Naive thymus-derived CD8-positive, alpha-beta T cell (primary cell): ENCODE data around the gene NLRP6. TPM values are rescaled to one million over a fixed set of nuclear protein-coding genes. Genes with fewer than 3 reads are reported as not detected.
"Not testable (repeated sequence)": the region's sequence is repeated elsewhere in the genome, so short reads cannot be mapped to it uniquely, and the experiment has no call there.

ENCODE experiments used
- ATAC-seq, 2 donors: fragments of 150-1000 bp; cut with Tn5 transposase in 1 of 2; sonication (Bioruptor Pico), chemical (Tn5 transposase) in 1 of 2; 1 replicate in 1 of 2; 2 replicates in 1 of 2; pipeline ENCODE4 v1.10.0; 2021; ENCODE audit warnings: mild to moderate bottlenecking in 2 of 2, moderate library complexity in 2 of 2
- POLR2A ChIA-PET: fragments of 350-600 bp; sonication (Branson Sonifier 250); formaldehyde crosslinking; loops from one replicate; lab custom pipeline; 2021; ENCODE audit warnings: antibody characterized with exemption; lab: Charles Lee
- DNase-seq, 10 donors: peaks; one replicate each; pipeline versions ENCODE4 v3.0.0 to v3.0.0-alpha.2; 2020 to 2022
- H3K27ac Mint-ChIP-seq, 10 donors: one replicate each; pipeline ENCODE4 v1.8.0; 2020 to 2022; ENCODE audit warnings: mild to moderate bottlenecking in 10 of 10, mixed read lengths in 10 of 10, moderate library complexity in 4 of 10, inconsistent platforms in 1 of 10
- H3K27me3 Mint-ChIP-seq, 5 donors: one replicate each; pipeline ENCODE4 v1.8.0; 2021 to 2022; ENCODE audit warnings: mixed read lengths in 5 of 5
- H3K36me3 Mint-ChIP-seq, 3 donors: one replicate each; pipeline ENCODE4 v1.8.0; 2020 to 2022; ENCODE audit warnings: mixed read lengths in 3 of 3, mild to moderate bottlenecking in 2 of 3, inconsistent platforms in 1 of 3
- H3K4me1 Mint-ChIP-seq, 4 donors: one replicate each; pipeline ENCODE4 v1.8.0; 2021 to 2022; ENCODE audit warnings: mixed read lengths in 4 of 4
- H3K4me3 Mint-ChIP-seq, 10 donors: one replicate each; pipeline ENCODE4 v1.8.0; 2020 to 2022; ENCODE audit warnings: mild to moderate bottlenecking in 10 of 10, mixed read lengths in 10 of 10, moderate library complexity in 6 of 10, inconsistent platforms in 1 of 10
- H3K9me3 Mint-ChIP-seq, 9 donors: one replicate each; pipeline ENCODE4 v1.8.0; 2020 to 2022; ENCODE audit warnings: mixed read lengths in 9 of 9, mild to moderate bottlenecking in 3 of 9, inconsistent platforms in 1 of 9, moderate library complexity in 1 of 9
- polyA plus RNA-seq, 3 donors: library from polyadenylated mRNA; unstranded; fragments of 300-500 nt; fragmentation: Illumina TruSeq; gene quantifications; one replicate each; pipeline ENCODE4 v1.2.3, GENCODE V29; 2021
- total RNA-seq, 8 experiments: library from RNA in 2 of 8; stranded (reverse) in 2 of 8; gene quantifications; one replicate each; pipeline ENCODE4 v1.2.3 and lab custom pipeline; 2021 to 2026

Gene NLRP6
- total and polyA plus RNA-seq, 5 experiments from 2014 or later = 9.1 to 32.0 (median 25.9) TPM

- H3K9me3 Mint-ChIP-seq = no peaks in the 10 kb centered on the region
- H3K4me3 Mint-ChIP-seq = peak overlapping the region; percentile 88 to 100 (median 97)
- peak overlapping the region; percentile 94 to 99 (median 99) for H3K27ac Mint-ChIP-seq
- H3K36me3 Mint-ChIP-seq = peaks cover 19 to 29% (median 23%) of the 10 kb centered on the region in 3 donors
- H3K27me3 Mint-ChIP-seq = no peaks in the 10 kb centered on the region
- DNase-seq = peak in 1 of 10 donors; percentile 9
- POLR2A ChIA-PET = interaction anchor here (0.6 to 2.4 kb wide), 17 partner anchors 12 to 383 kb away, joined by 3 to 20 read pairs (median 7); partner anchors contain the start of genes BET1L, DEAF1, PGGHG and RIC8A
- ATAC-seq = no peak
- peaks cover 33 to 58% (median 47%) of the 10 kb centered on the region in 4 donors for H3K4me1 Mint-ChIP-seq
These were observed 34.0 kb downstream of the NLRP6 start for GRCh38 chr11:312092-312816.

GRCh38 chr11:313304-313786, 35.1 kb downstream of the NLRP6 start:
- peaks cover 33 to 55% (median 44%) of the 10 kb centered on the region in 4 donors for H3K4me1 Mint-ChIP-seq

GRCh38 chr11:313787-314553, 35.8 kb downstream of the NLRP6 start, which contains the start of gene IFITM1:
IFITM1 (plus strand) TSS chr11:314040; CDS start chr11:314171, 131 bp downstream.
- H3K4me1 Mint-ChIP-seq = peaks cover 30 to 50% (median 40%) of the 10 kb centered on the region in 4 donors

More at GRCh38 chr11:313304-313786, 35.1 kb downstream of the NLRP6 start:
- H3K9me3 Mint-ChIP-seq = no peaks in the 10 kb centered on the region
- peak overlapping the region; percentile 94 to 99 (median 99) for H3K27ac Mint-ChIP-seq
- DNase-seq (peak in 1 of 10 donors; percentile 1), ATAC-seq (no peak)
- peak overlapping the region; percentile 88 to 100 (median 97) for H3K4me3 Mint-ChIP-seq
- H3K36me3 Mint-ChIP-seq = peaks cover 19 to 31% (median 27%) of the 10 kb centered on the region in 3 donors
- POLR2A ChIA-PET = interaction anchor here (0.9 to 5.1 kb wide), 11 partner anchors 11 to 143 kb away, joined by 3 to 36 read pairs (median 11); partner anchors contain the start of genes BET1L, PGGHG and RIC8A
- H3K27me3 Mint-ChIP-seq = no peaks in the 10 kb centered on the region

GRCh38 chr11:314554-314875, 36.3 kb downstream of the NLRP6 start:
- peaks cover 26 to 47% (median 36%) of the 10 kb centered on the region in 4 donors for H3K4me1 Mint-ChIP-seq
- ATAC-seq = peak; percentile 1 to 2

More at GRCh38 chr11:313787-314553, 35.8 kb downstream of the NLRP6 start, which contains the start of gene IFITM1:
- Mint-ChIP-seq H3K27ac (peak within 1 kb of the TSS; percentile 94 to 99 (median 99)), H3K36me3 (peaks cover 19 to 27% (median 27%) of the 10 kb centered on the region in 3 donors), H3K27me3 (no peaks in the 10 kb centered on the region), H3K4me3 (peak within 1 kb of the TSS; percentile 88 to 100 (median 97)), H3K9me3 (no peaks in the 10 kb centered on the region)
- peak; percentile 56 to 78 for ATAC-seq
- POLR2A ChIA-PET = interaction anchor here (1.2 to 5.1 kb wide), 10 partner anchors 8 to 93 kb away, joined by 3 to 70 read pairs (median 46); partner anchors contain the start of genes IFITM2, NLRP6 and PGGHG
- peak in 9 of 10 donors; percentile 55 to 90 (median 82) for DNase-seq

GRCh38 chr11:315051-315481, 36.9 kb downstream of the NLRP6 start:
- no peaks in the 10 kb centered on the region for H3K9me3 Mint-ChIP-seq
- H3K4me1 Mint-ChIP-seq = peaks cover 26 to 48% (median 36%) of the 10 kb centered on the region in 4 donors
- POLR2A ChIA-PET = interaction anchor here (0.5 to 5.1 kb wide), 21 partner anchors 9 to 134 kb away, joined by 3 to 70 read pairs (median 4); partner anchors contain the start of genes BET1L, IFITM2, NLRP6 and PGGHG
- peak in 4 of 10 donors; percentile 34 to 76 (median 50) for DNase-seq
- peak overlapping the region; percentile 88 to 100 (median 97) for H3K4me3 Mint-ChIP-seq
- peak; percentile 4 to 10 for ATAC-seq
- peaks cover 19 to 26% (median 19%) of the 10 kb centered on the region in 3 donors for H3K36me3 Mint-ChIP-seq
- no peaks in the 10 kb centered on the region for H3K27me3 Mint-ChIP-seq
- peak overlapping the region; percentile 94 to 99 (median 99) for H3K27ac Mint-ChIP-seq

More at GRCh38 chr11:314554-314875, 36.3 kb downstream of the NLRP6 start:
- peak overlapping the region; percentile 94 to 99 (median 99) for H3K27ac Mint-ChIP-seq
- H3K36me3 Mint-ChIP-seq = peaks cover 19 to 27% (median 22%) of the 10 kb centered on the region in 3 donors
- H3K9me3 Mint-ChIP-seq, H3K27me3 Mint-ChIP-seq, DNase-seq: not testable (repeated sequence)
- peak overlapping the region; percentile 88 to 100 (median 97) for H3K4me3 Mint-ChIP-seq
- POLR2A ChIA-PET = interaction anchor here (1.2 to 5.1 kb wide), 10 partner anchors 9 to 100 kb away, joined by 3 to 70 read pairs (median 46); partner anchors contain the start of genes IFITM2, NLRP6, PGGHG and SIGIRR

GRCh38 chr11:315516-315994, 37.3 kb downstream of the NLRP6 start:
- DNase-seq = no peak

GRCh38 chr11:316031-316701, 38.0 kb downstream of the NLRP6 start:
- H3K27me3 Mint-ChIP-seq = no peaks in the 10 kb centered on the region
- peaks cover 19 to 26% (median 19%) of the 10 kb centered on the region in 3 donors for H3K36me3 Mint-ChIP-seq
- ATAC-seq (no peak), DNase-seq (peak in 2 of 10 donors; percentile 14 to 44)
- H3K4me3 Mint-ChIP-seq = peak overlapping the region; percentile 87 to 97 (median 93)
- peaks cover 33 to 57% (median 44%) of the 10 kb centered on the region in 4 donors for H3K4me1 Mint-ChIP-seq
- H3K9me3 Mint-ChIP-seq = no peaks in the 10 kb centered on the region
- POLR2A ChIA-PET = interaction anchor here (0.5 to 5.1 kb wide), 28 partner anchors 10 to 247 kb away, joined by 3 to 70 read pairs (median 4); partner anchors contain the start of genes BET1L, IFITM2, NLRP6 and PGGHG
- H3K27ac Mint-ChIP-seq = peak overlapping the region; percentile 92 to 98 (median 96)

More at GRCh38 chr11:315516-315994, 37.3 kb downstream of the NLRP6 start:
- Mint-ChIP-seq H3K36me3 (peaks cover 19 to 26% (median 19%) of the 10 kb centered on the region in 3 donors), H3K4me1 (peaks cover 30 to 53% (median 40%) of the 10 kb centered on the region in 4 donors), H3K4me3 (peak overlapping the region; percentile 88 to 100 (median 97)), H3K27me3 (no peaks in the 10 kb centered on the region), H3K27ac (peak overlapping the region; percentile 94 to 99 (median 99)), H3K9me3 (no peaks in the 10 kb centered on the region)
- no peak for ATAC-seq
- POLR2A ChIA-PET = interaction anchor here (0.5 to 5.1 kb wide), 21 partner anchors 10 to 134 kb away, joined by 3 to 70 read pairs (median 4); partner anchors contain the start of genes BET1L, IFITM2, NLRP6 and PGGHG

GRCh38 chr11:316891-317301, 38.7 kb downstream of the NLRP6 start:
- no peaks in the 10 kb centered on the region for H3K9me3 Mint-ChIP-seq
- H3K27ac Mint-ChIP-seq = peak overlapping the region; percentile 92 to 98 (median 96)
- no peaks in the 10 kb centered on the region for H3K27me3 Mint-ChIP-seq
- peak overlapping the region; percentile 87 to 97 (median 93) for H3K4me3 Mint-ChIP-seq
- DNase-seq (peak in 1 of 10 donors; percentile 49), ATAC-seq (no peak)
- POLR2A ChIA-PET = interaction anchor here (0.5 to 5.1 kb wide), 22 partner anchors 8 to 247 kb away, joined by 3 to 70 read pairs (median 6); partner anchors contain the start of genes BET1L, IFITM2, NLRP6 and PGGHG
- peaks cover 32 to 56% (median 42%) of the 10 kb centered on the region in 4 donors for H3K4me1 Mint-ChIP-seq
- H3K36me3 Mint-ChIP-seq = peaks cover 19 to 26% (median 19%) of the 10 kb centered on the region in 3 donors

- ATAC-seq, DNase-seq, H3K9me3 Mint-ChIP-seq, H3K27me3 Mint-ChIP-seq: not testable (repeated sequence)
- Mint-ChIP-seq H3K4me1 (peaks cover 30 to 48% (median 38%) of the 10 kb centered on the region in 4 donors), H3K36me3 (peaks cover 19 to 26% (median 19%) of the 10 kb centered on the region in 3 donors), H3K27ac (peak overlapping the region; percentile 92 to 98 (median 96)), H3K4me3 (peak overlapping the region; percentile 87 to 97 (median 93))
- POLR2A ChIA-PET = interaction anchor here (1.2 to 5.1 kb wide), 17 partner anchors 8 to 246 kb away, joined by 3 to 70 read pairs (median 6); partner anchors contain the start of genes BET1L, IFITM2, NLRP6 and PGGHG
These were observed 39.6 kb downstream of the NLRP6 start for GRCh38 chr11:317668-318404.
